HepG2 (cell line): ENCODE measurements around the gene SLC36A1. TPM values are rescaled to one million over a fixed set of nuclear protein-coding genes. Genes with fewer than 3 reads are reported as not detected.

Experiments used
- ATAC-seq: fragments of 200-7000 bp; cut with Tn5 transposase; 3 replicates; pipeline ENCODE4 v1.9.1; 2020; ENCODE audit warnings: mild to moderate bottlenecking, moderate library complexity
- BruUV-seq: library from RNA; stranded (reverse); fragments of 400-500 nt; replicated peaks from 2 replicates; lab custom pipeline; 2021; lab: Mats Ljungman, UMichigan
- CTCF ChIA-PET: fragments of 300-600 bp; formaldehyde crosslinking; extraction: SDS; loops from one replicate; lab custom pipeline; 2021; ENCODE audit warnings: low total read pairs, inconsistent platforms, low intra/inter-chr PET ratio; lab: Yijun Ruan, JAX
- POLR2A ChIA-PET: fragments of 350-600 bp; sonication (Branson Sonifier 250); formaldehyde crosslinking; loops from one replicate; lab custom pipeline; 2020; ENCODE audit warnings: antibody characterized with exemption, inconsistent platforms; lab: Yijun Ruan, JAX
- DNase-seq: peaks from one replicate; pipeline ENCODE4 v3.0.0-alpha.2; 2015; ENCODE audit warnings: low spot score
- FAIRE-seq: peaks from 3 replicates; lab custom pipeline; 2011; peaks lifted over from hg19 to GRCh38; lab: Jason Lieb, UNC
- H2AFZ ChIP-seq: one replicate; pipeline ENCODE4 v1.6.1; 2011; ENCODE audit warnings: low read length, inconsistent platforms
- H3K27ac ChIP-seq: fragments of 300-600 bp; 3 replicates; pipeline ENCODE4 v1.8.0; 2011; ENCODE audit warnings: mixed run types, mild to moderate bottlenecking, mixed read lengths, low read length, inconsistent platforms; ENCODE audit not compliant: insufficient read depth; ENCODE audit errors: extremely low read length
- H3K27me3 ChIP-seq, 2 experiments: fragments of 200-600 bp in 1 of 2; 2 replicates in 1 of 2; 3 replicates in 1 of 2; pipeline versions ENCODE4 v1.6.0 to v1.8.0; 2011; ENCODE audit warnings: low read length in 2 of 2, mild to moderate bottlenecking in 2 of 2, moderate library complexity in 2 of 2, inconsistent platforms in 1 of 2; ENCODE audit not compliant: insufficient read depth in 2 of 2, control insufficient read depth in 1 of 2
- H3K36me3 ChIP-seq, 2 experiments: fragments of 200-600 bp in 1 of 2; replicated peaks in 1 of 2; 2 replicates in 1 of 2; 3 replicates in 1 of 2; pipeline versions ENCODE4 v1.5.1 to v1.8.0; 2011; ENCODE audit warnings: low read length in 2 of 2, inconsistent platforms in 1 of 2; ENCODE audit not compliant: insufficient read depth in 2 of 2, control insufficient read depth in 1 of 2
- H3K4me1 ChIP-seq: 2 replicates; pipeline ENCODE4 v1.5.1; 2012; ENCODE audit warnings: low read length, inconsistent platforms; ENCODE audit not compliant: insufficient read depth
- H3K4me2 ChIP-seq: 2 replicates; pipeline ENCODE4 v1.6.0; 2011; ENCODE audit warnings: low read depth, low read length, inconsistent platforms
- H3K4me3 ChIP-seq, 3 experiments: fragments of 200-600 bp in 1 of 3; sonication (generic), shearing (Covaris generic) in 1 of 3; replicated peaks in 1 of 3; 2 replicates each; pipeline ENCODE4 v1.5.1; 2011 to 2016; ENCODE audit warnings: low read length in 3 of 3, inconsistent platforms in 2 of 3, low read depth in 2 of 3, mild to moderate bottlenecking in 2 of 3, control low read depth in 1 of 3, mixed read lengths in 1 of 3; ENCODE audit not compliant: insufficient read depth in 1 of 3
- H3K79me2 ChIP-seq: one replicate; pipeline ENCODE4 v1.6.1; 2011; ENCODE audit warnings: low read length, inconsistent platforms; ENCODE audit not compliant: insufficient read depth
- H3K9ac ChIP-seq: 2 replicates; pipeline ENCODE4 v1.6.0; 2011; ENCODE audit warnings: mild to moderate bottlenecking, low read depth, low read length, inconsistent platforms; ENCODE audit not compliant: insufficient read depth
- H3K9me3 ChIP-seq: 2 replicates; pipeline ENCODE4 v1.5.1; 2012; ENCODE audit warnings: mild to moderate bottlenecking, low read length
- H4K20me1 ChIP-seq: 2 replicates; pipeline ENCODE4 v1.6.0; 2011; ENCODE audit warnings: inconsistent platforms, mild to moderate bottlenecking, low read length, moderate library complexity; ENCODE audit not compliant: insufficient read depth
- HMGA1 ChIP-seq: sonication (generic); formaldehyde crosslinking; conservative IDR thresholded peaks from 2 replicates; pipeline ENCODE4 v1.4.0; 2020; ENCODE audit warnings: missing genetic modification reagents
- SATB2 ChIP-seq: sonication (generic); formaldehyde crosslinking; IDR thresholded peaks from 2 replicates; pipeline ENCODE4 v1.5.0; 2020; ENCODE audit warnings: missing genetic modification reagents
- SOX6 ChIP-seq, 2 experiments: fragments of 450-650 bp in 1 of 2; sonication (generic) in 1 of 2; formaldehyde crosslinking in 1 of 2; IDR thresholded peaks; 2 replicates each; pipeline versions ENCODE4 v1.4.0 to v1.6.1; 2017 to 2020; ENCODE audit warnings: antibody characterized with exemption in 1 of 2, mild to moderate bottlenecking in 1 of 2, missing genetic modification reagents in 1 of 2
- ZKSCAN5 ChIP-seq: sonication (generic); formaldehyde crosslinking; IDR thresholded peaks from 2 replicates; pipeline ENCODE4 v1.5.1; 2020; ENCODE audit warnings: mild to moderate bottlenecking, missing genetic modification reagents
- ZNF256 ChIP-seq: sonication (generic); formaldehyde crosslinking; conservative IDR thresholded peaks from 2 replicates; pipeline ENCODE4 v1.4.0; 2020; ENCODE audit warnings: missing genetic modification reagents
- ZNF282 ChIP-seq: fragments of 450-650 bp; IDR thresholded peaks from 2 replicates; pipeline ENCODE4 v1.6.1; 2018; ENCODE audit not compliant: partially characterized antibody
- ZNF446 ChIP-seq: sonication (generic); formaldehyde crosslinking; IDR thresholded peaks from 2 replicates; pipeline ENCODE4 v1.5.0; 2020; ENCODE audit warnings: mild to moderate bottlenecking, missing genetic modification reagents
- ZNF749 ChIP-seq: sonication (generic); formaldehyde crosslinking; IDR thresholded peaks from 2 replicates; pipeline ENCODE4 v1.8.0; 2022; ENCODE audit warnings: mild to moderate bottlenecking, missing genetic modification reagents, moderate library complexity, borderline replicate concordance
- ZNF761 ChIP-seq: sonication (generic); formaldehyde crosslinking; conservative IDR thresholded peaks from 2 replicates; pipeline ENCODE4 v1.4.0; 2020; ENCODE audit warnings: mild to moderate bottlenecking, missing genetic modification reagents
- in situ Hi-C: cut with HindIII; loops from 2 replicates; pipeline ENCODE4 v1.10.0; 2017; ENCODE audit warnings: low pct_unique_long_range_greater_than_20kb; ENCODE audit not compliant: extremely low pct_ligation_motif_present
- intact Hi-C: fragments of 100-400 bp; cut with micrococcal nuclease; formaldehyde crosslinking; loops from one replicate; pipeline ENCODE4 v1.10.0; 2022; ENCODE audit not compliant: unreplicated experiment
- polyA plus RNA-seq, 8 experiments: library from polyadenylated mRNA; depleted of rRNA in 3 of 8; stranded (reverse) in 7 of 8; unstranded in 1 of 8; fragments of >200 nt; fragmentation: Illumina TruSeq in 4 of 8; extraction: Trizol in 4 of 8; gene quantifications; 2 replicates each; pipeline versions ENCODE4 v1.2.1 to v1.2.3, GENCODE V29; 2011 to 2016; ENCODE audit warnings: low read depth in 4 of 8, missing spikeins in 1 of 8, mixed read lengths in 1 of 8; ENCODE audit not compliant: insufficient read depth in 1 of 8
- total RNA-seq, 5 experiments: library from RNA; depleted of rRNA; stranded (reverse); fragments of >200 nt; fragmentation: Illumina TruSeq; extraction: Trizol; gene quantifications; 2 replicates each; pipeline ENCODE4 v1.2.3, GENCODE V29; 2016; ENCODE audit warnings: low read depth in 1 of 5
- TF ChIP-seq, protein P1 (sequence below): sonication (generic); formaldehyde crosslinking; IDR thresholded peaks from 2 replicates; pipeline ENCODE4 v1.8.1; 2023; ENCODE audit warnings: mild to moderate bottlenecking, missing genetic modification reagents
- TF ChIP-seq, protein P2 (sequence below): sonication (generic); formaldehyde crosslinking; IDR thresholded peaks from 2 replicates; pipeline ENCODE4 v1.5.1; 2020; ENCODE audit warnings: missing genetic modification reagents, mild to moderate bottlenecking, borderline replicate concordance
- TF ChIP-seq, protein P3 (sequence below): sonication (generic); formaldehyde crosslinking; IDR thresholded peaks from 2 replicates; pipeline ENCODE4 v1.8.0; 2022; ENCODE audit warnings: missing genetic modification reagents, mild to moderate bottlenecking, moderate library complexity, borderline replicate concordance

The SLC36A1 gene
- total and polyA plus RNA-seq, 2 of the 13 experiments (the other 11 are each of a cell fraction or from before 2014, with no cell fraction given) = 8.0 to 8.9 TPM

DNA sequence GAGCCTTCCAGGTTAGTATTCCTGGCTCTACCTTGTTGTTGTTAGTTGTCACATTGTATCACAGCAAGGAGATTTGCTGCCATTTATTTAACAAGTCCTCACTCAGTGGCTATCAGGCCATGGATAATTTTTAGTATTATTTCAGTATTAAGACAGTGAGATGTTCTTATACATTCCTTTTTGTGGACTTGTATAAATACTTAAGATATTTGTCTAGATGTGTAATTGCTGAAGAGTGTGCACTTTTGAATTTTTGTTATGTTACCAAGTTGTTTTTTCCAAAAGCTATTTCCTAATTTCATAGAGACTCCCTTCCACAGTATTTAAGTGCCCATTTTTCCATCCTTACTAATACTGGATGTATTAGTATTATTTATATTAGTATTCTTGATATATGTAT lies 22.0 kb downstream of the SLC36A1 start:
- TF ChIP-seq ZNF749 (CRISPR knock-in tag) (no peak), ZNF256 (CRISPR knock-in tag) (no peak), ZNF761 (CRISPR knock-in tag) (no peak), SATB2 (CRISPR knock-in tag) (no peak), HMGA1 (CRISPR knock-in tag) (no peak), ZNF446 (CRISPR knock-in tag) (no peak), ZKSCAN5 (CRISPR knock-in tag) (no peak), ZNF282 (no peak), SOX6 (IDR thresholded peaks at IDR 0.05) (no peak), SOX6 (CRISPR knock-in tag; IDR thresholded peaks at IDR 0.05) (no peak)
- TF ChIP-seq, protein P1, sequence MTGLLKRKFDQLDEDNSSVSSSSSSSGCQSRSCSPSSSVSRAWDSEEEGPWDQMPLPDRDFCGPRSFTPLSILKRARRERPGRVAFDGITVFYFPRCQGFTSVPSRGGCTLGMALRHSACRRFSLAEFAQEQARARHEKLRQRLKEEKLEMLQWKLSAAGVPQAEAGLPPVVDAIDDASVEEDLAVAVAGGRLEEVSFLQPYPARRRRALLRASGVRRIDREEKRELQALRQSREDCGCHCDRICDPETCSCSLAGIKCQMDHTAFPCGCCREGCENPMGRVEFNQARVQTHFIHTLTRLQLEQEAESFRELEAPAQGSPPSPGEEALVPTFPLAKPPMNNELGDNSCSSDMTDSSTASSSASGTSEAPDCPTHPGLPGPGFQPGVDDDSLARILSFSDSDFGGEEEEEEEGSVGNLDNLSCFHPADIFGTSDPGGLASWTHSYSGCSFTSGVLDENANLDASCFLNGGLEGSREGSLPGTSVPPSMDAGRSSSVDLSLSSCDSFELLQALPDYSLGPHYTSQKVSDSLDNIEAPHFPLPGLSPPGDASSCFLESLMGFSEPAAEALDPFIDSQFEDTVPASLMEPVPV (CRISPR knock-in tag) = no peak
- TF ChIP-seq, protein P2, sequence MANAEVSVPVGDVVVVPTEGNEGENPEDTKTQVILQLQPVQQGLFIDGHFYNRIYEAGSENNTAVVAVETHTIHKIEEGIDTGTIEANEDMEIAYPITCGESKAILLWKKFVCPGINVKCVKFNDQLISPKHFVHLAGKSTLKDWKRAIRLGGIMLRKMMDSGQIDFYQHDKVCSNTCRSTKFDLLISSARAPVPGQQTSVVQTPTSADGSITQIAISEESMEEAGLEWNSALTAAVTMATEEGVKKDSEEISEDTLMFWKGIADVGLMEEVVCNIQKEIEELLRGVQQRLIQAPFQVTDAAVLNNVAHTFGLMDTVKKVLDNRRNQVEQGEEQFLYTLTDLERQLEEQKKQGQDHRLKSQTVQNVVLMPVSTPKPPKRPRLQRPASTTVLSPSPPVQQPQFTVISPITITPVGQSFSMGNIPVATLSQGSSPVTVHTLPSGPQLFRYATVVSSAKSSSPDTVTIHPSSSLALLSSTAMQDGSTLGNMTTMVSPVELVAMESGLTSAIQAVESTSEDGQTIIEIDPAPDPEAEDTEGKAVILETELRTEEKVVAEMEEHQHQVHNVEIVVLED = no peak
- TF ChIP-seq, protein P3, sequence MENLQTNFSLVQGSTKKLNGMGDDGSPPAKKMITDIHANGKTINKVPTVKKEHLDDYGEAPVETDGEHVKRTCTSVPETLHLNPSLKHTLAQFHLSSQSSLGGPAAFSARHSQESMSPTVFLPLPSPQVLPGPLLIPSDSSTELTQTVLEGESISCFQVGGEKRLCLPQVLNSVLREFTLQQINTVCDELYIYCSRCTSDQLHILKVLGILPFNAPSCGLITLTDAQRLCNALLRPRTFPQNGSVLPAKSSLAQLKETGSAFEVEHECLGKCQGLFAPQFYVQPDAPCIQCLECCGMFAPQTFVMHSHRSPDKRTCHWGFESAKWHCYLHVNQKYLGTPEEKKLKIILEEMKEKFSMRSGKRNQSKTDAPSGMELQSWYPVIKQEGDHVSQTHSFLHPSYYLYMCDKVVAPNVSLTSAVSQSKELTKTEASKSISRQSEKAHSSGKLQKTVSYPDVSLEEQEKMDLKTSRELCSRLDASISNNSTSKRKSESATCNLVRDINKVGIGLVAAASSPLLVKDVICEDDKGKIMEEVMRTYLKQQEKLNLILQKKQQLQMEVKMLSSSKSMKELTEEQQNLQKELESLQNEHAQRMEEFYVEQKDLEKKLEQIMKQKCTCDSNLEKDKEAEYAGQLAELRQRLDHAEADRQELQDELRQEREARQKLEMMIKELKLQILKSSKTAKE (CRISPR knock-in tag) = no peak
- H3K36me3 ChIP-seq = peaks cover 7 to 23% of the 10 kb centered on the region in 2 experiments; a peak in 4 of 5 replicates

More for the DNA sequence above, 22.0 kb downstream of the SLC36A1 start:
- H2AFZ ChIP-seq = no peak overlapping the region
- no peak overlapping the region for H3K4me3 ChIP-seq
- no peaks in the 10 kb centered on the region for H3K9me3 ChIP-seq
- DNase-seq = no peak
- in situ Hi-C loops (no loop called here), intact Hi-C loops (no loop called here)
- BruUV-seq = no TSS peak
- H4K20me1 ChIP-seq = no peaks in the 10 kb centered on the region
- H3K79me2 ChIP-seq = no peaks in the 10 kb centered on the region
- ChIA-PET CTCF (no interaction called here), POLR2A (no interaction called here)
- H3K4me2 ChIP-seq = no peak overlapping the region
- H3K9ac ChIP-seq = no peak overlapping the region
- no peak for FAIRE-seq
- peaks cover 6% of the 10 kb centered on the region; the same call in 1 of the 2 replicates for H3K4me1 ChIP-seq
- no peak overlapping the region for H3K27ac ChIP-seq
- no peaks in the 10 kb centered on the region for H3K27me3 ChIP-seq
- ATAC-seq = no peak
